ENCODE data around the gene TSPAN3. TPM values are rescaled to one million over a fixed set of nuclear protein-coding genes. Genes with fewer than 3 reads are reported as not detected.

TSPAN3 gene
- total RNA-seq, 1 donor from 2014 or later, result 80.3 TPM

- DNase-seq (ENCODE audit: extremely low spot score in 2 of 2), result no peak
- TF ChIP-seq, protein P1, sequence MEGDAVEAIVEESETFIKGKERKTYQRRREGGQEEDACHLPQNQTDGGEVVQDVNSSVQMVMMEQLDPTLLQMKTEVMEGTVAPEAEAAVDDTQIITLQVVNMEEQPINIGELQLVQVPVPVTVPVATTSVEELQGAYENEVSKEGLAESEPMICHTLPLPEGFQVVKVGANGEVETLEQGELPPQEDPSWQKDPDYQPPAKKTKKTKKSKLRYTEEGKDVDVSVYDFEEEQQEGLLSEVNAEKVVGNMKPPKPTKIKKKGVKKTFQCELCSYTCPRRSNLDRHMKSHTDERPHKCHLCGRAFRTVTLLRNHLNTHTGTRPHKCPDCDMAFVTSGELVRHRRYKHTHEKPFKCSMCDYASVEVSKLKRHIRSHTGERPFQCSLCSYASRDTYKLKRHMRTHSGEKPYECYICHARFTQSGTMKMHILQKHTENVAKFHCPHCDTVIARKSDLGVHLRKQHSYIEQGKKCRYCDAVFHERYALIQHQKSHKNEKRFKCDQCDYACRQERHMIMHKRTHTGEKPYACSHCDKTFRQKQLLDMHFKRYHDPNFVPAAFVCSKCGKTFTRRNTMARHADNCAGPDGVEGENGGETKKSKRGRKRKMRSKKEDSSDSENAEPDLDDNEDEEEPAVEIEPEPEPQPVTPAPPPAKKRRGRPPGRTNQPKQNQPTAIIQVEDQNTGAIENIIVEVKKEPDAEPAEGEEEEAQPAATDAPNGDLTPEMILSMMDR (IDR thresholded peaks at IDR 0.05), result no peak
- intact Hi-C loops (cut with DNase I), result no loop called here
- Histone ChIP-seq H3K4me1 (no peaks in the 10 kb centered on the region), H3K9me3 (no peaks in the 10 kb centered on the region), H3K36me3 (no peaks in the 10 kb centered on the region), H3K4me3 (no peak overlapping the region), H3K27ac (no peak overlapping the region), H3K27me3 (no peaks in the 10 kb centered on the region)
Measured at GRCh38 chr15:77075528-77075927, 4.6 kb upstream of the TSPAN3 start.

DNA sequence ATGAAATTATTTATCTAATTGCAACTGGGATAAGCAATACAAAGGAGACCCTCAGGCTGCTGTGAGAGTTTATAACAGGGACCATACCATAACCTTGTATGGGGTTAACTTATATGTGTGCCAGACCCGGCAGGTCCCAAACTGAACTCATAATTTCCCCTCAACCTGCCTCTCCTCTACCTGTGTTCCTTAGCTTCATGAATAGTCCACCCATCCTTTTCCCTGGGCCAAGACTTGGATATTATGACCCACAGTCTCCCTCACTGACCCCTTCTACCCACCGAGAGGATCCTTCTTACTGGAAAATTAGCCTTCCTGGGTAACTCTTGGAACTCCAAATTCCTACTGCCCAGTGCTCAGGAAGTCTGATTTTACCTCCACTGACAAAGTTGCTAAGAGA, 3.4 kb upstream of the TSPAN3 start:
- H3K36me3 ChIP-seq, result no peaks in the 10 kb centered on the region
- H3K4me3 ChIP-seq, result no peak overlapping the region
- no peak for DNase-seq (ENCODE audit: extremely low spot score in 2 of 2)
- peaks cover 8% of the 10 kb centered on the region for H3K4me1 ChIP-seq
- H3K27me3 ChIP-seq, result no peaks in the 10 kb centered on the region
- no peak overlapping the region for H3K27ac ChIP-seq
- no peaks in the 10 kb centered on the region for H3K9me3 ChIP-seq
- TF ChIP-seq, protein P1 (IDR thresholded peaks at IDR 0.05), result no peak
- TF ChIP-seq POLR2AphosphoS5 (IDR thresholded peaks at IDR 0.05; ENCODE audit: insufficient read depth in 1 of 2, low read depth in 1 of 2) (no peak), POLR2A (IDR thresholded peaks at IDR 0.05) (no peak)
- intact Hi-C loops (cut with DNase I), result no loop called here

DNA sequence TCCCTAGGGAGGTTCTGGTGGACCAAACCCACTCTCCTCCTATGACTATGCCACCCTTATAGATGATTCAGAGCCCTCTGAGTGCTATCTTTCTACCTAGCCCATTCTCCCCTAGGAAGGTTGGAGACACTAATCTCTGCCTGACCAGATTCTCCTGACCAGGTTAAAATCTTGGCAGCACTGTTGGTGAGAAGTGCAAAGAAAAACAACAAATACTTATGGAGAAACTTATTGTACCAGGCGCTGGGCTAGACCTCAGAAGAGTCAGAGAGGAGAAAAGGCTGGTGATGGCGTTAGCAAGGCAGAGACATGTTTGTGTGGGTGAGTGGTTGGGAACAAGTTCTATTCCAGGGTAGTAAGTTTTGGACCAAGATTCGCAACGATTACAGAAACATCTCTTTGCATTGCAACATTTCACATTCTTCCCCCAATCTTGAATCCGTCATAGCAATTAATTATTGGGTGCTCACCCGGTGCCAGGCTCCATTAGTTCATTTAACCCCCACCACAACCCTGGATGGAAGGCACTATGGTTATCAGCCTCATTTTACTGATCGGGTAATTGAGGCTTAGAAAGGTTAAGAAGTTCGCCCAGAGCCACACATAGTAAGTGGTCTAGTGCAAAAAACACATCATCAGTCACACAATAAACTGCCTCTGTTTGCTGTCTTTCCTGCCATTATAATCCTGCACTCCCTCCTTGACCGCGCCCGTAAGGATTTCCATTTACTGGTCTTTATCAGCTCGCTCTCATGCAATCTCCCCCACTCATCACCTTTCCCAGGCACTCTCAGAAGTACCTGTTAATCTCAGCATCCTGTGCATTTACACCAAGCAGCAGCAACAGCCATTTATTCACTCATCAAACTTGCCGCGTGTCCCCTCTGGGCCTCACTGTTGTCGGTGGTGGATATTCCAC, 655 bp upstream of the TSPAN3 start:
- peak overlapping the region; percentile 74 for H3K27ac ChIP-seq
- DNase-seq (ENCODE audit: extremely low spot score in 2 of 2), result no peak
- TF ChIP-seq POLR2A (IDR thresholded peaks at IDR 0.05) (no peak), POLR2AphosphoS5 (IDR thresholded peaks at IDR 0.05; ENCODE audit: insufficient read depth in 1 of 2, low read depth in 1 of 2) (no peak)
- TF ChIP-seq, protein P1 (IDR thresholded peaks at IDR 0.05), result no peak
- peak overlapping the region; percentile 58 to 92 for H3K4me3 ChIP-seq
- H3K9me3 ChIP-seq, result no peaks in the 10 kb centered on the region
- H3K36me3 ChIP-seq, result no peaks in the 10 kb centered on the region
- no peaks in the 10 kb centered on the region for H3K27me3 ChIP-seq
- H3K4me1 ChIP-seq, result peaks cover 24% of the 10 kb centered on the region
- intact Hi-C loops (cut with DNase I), result no loop called here

DNA sequence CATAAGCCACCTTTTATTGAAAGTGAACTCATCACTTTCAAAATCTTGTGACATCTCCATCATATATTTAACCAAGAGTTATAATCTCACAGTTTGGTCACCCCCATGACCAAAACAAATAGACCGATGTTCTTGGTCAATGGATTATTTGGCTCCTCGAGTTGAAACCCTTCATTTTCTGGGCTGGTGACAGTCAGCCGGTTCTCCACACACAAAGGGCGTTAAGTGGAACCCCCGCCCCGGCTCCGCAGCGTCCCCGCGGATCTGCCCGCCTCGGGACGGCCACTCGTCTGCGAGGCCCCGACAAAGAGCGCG, 772 bp downstream of the TSPAN3 start:
- Histone ChIP-seq H3K9me3 (no peaks in the 10 kb centered on the region), H3K36me3 (no peaks in the 10 kb centered on the region), H3K27me3 (no peaks in the 10 kb centered on the region), H3K4me3 (peak overlapping the region; percentile 58 to 92), H3K27ac (peak overlapping the region; percentile 74), H3K4me1 (peaks cover 24% of the 10 kb centered on the region)
- intact Hi-C loops (cut with DNase I), result no loop called here
- TF ChIP-seq POLR2A (IDR thresholded peaks at IDR 0.05), result no peak
- TF ChIP-seq, protein P1 (IDR thresholded peaks at IDR 0.05), result no peak
- TF ChIP-seq POLR2AphosphoS5 (IDR thresholded peaks at IDR 0.05; ENCODE audit: insufficient read depth in 1 of 2, low read depth in 1 of 2), result no peak
- DNase-seq (ENCODE audit: extremely low spot score in 2 of 2), result no peak

DNA sequence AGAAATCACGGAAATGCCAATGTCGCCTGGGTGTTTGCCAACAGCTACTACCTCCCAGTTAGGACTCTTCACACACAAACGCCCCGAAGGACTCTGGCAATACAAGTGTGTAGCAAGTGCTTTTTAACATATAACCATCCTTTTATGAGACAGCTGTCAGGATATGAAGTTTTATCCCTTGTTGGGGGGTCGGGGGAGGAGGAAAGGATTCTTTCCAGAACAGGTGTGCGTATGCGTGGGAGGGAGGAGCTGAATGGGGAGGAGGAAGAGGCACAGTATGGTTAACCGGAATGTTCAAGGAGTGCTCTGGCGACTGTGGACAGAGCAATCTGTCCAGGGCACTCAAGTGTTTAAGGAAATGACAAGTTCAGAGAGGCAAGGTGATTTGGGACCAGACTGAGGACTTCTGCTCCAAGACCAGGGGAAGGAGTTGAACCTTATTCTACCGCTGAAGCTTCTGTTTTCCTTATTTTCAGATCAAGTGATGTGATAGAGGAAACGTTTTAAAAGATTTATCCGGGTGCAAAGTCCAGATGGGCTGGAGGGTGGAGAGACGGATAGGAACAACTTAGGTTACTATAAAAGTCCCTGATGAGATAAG, 1.3 kb downstream of the TSPAN3 start:
- no peak for DNase-seq (ENCODE audit: extremely low spot score in 2 of 2)
- H3K27ac ChIP-seq, result peak overlapping the region; percentile 74
- peak overlapping the region; percentile 58 to 92 for H3K4me3 ChIP-seq
- peaks cover 24% of the 10 kb centered on the region for H3K4me1 ChIP-seq
- no peaks in the 10 kb centered on the region for H3K9me3 ChIP-seq
- intact Hi-C loops (cut with DNase I), result loop anchor here (10.0 kb wide), 1 partner anchor 1345 kb away; a partner anchor contains a TSS
- H3K36me3 ChIP-seq, result no peaks in the 10 kb centered on the region
- H3K27me3 ChIP-seq, result no peaks in the 10 kb centered on the region
- TF ChIP-seq POLR2A (IDR thresholded peaks at IDR 0.05) (no peak), POLR2AphosphoS5 (IDR thresholded peaks at IDR 0.05; ENCODE audit: insufficient read depth in 1 of 2, low read depth in 1 of 2) (no peak)
- TF ChIP-seq, protein P1 (IDR thresholded peaks at IDR 0.05), result no peak

Data from vagina (tissue), 2 donors.